Skin epidermis (tissue), 12 donors: ENCODE data around the gene NOL4L.
"Not testable (repeated sequence)": the region's sequence is repeated elsewhere in the genome, so short reads cannot be mapped to it uniquely, and the experiment has no call there.

Experiments used
- H3K27ac ChIP-seq, 21 experiments: fragments of 200-600 bp; sonication (generic) in 11 of 21; one replicate each; pipeline ENCODE4 v1.5.0; 2020; ENCODE audit warnings: mild to moderate bottlenecking in 3 of 21, inconsistent platforms in 2 of 21, moderate library complexity in 2 of 21
- H3K4me3 ChIP-seq, 7 experiments: fragments of 200-600 bp; sonication (generic) in 2 of 7; one replicate each; pipeline ENCODE4 v1.5.0; 2020; ENCODE audit warnings: inconsistent platforms in 2 of 7, mild to moderate bottlenecking in 2 of 7, moderate library complexity in 1 of 7

The NOL4L gene

DNA sequence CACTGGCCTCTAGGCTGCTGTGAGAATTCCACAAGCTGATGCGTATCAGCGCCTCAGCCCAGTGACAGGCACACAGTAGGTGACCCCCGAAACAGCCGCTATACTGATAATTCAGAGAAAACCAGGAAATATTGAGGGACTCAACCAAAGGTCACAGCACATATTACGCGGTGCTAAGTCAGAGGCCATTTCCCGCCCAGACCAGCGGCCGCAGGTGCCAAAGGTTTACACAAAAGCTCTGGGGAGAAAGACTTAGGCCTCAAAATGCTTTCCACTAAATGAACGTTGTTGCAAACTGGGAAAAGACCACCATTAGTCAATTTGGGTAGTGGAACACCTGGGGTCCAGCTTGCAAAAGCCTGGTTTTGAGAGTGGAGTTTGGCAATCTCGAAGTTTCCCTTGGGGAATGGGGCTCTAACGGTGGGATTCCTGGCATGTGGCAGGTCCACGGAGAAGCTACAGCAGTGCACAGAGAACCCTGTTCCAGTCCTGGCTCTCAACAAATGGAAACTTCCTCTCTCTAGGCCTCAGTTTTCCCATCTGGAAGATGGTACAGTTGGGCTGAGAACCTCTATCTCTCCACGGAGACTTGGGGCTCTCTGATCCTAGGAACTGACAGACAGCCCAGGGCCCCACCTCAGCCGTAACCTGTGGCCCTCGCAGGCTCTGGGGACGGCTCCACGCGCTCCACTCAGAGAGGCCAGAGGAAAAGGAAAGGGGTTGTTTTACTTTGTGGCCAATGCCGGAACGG lies 4.7 kb downstream of the NOL4L start:
- Histone ChIP-seq H3K4me3 (no peak overlapping the region), H3K27ac (no peak overlapping the region)

DNA sequence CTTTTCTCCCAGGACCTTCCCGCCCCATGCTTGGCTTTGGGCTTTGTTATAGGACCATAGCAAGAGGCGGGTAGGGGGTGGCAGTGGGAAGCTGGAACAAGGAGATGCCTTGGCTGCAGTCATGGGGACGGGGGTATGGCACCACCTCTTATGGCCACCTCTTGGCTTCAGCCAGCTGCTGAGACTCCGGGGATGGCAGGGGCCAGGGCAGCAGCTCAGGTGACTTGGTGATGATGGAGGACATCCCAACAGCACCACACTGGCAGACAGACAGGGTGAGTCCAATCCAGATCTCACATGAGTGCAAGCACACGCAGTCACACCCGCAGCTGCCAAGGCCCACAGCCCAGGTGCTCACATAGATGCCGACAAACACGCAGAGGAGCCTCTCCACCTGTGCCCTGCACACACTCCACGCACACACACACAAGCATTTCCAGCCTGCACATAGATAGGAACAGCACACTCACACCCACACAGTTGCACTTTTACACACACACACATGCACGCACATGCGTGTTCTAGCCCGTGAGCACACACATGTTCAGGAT lies 6.2 kb downstream of the NOL4L start:
- H3K4me3 ChIP-seq = no peak overlapping the region
- H3K27ac ChIP-seq = no peak overlapping the region

DNA sequence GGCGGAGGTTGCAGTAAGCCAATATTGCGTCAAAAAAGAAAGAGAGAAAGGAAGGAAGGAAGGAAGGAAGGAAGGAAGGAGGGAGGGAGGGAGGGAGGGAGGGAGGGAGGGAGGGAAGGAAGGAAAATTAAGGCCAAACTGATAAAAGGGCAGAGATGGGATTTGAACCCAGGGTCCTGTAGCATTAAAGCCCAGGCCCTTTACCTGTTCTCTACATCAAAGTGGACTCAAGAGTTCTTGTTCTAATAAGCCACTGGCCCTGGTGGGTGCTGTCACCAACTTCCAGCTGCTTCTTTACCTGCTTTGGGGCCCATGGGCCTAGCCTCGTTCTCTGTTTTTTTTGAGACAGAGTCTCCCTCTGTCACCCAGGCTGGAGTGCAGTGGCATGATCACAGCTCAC lies 7.1 kb downstream of the NOL4L start:
- not testable (repeated sequence) for H3K27ac ChIP-seq, H3K4me3 ChIP-seq

DNA sequence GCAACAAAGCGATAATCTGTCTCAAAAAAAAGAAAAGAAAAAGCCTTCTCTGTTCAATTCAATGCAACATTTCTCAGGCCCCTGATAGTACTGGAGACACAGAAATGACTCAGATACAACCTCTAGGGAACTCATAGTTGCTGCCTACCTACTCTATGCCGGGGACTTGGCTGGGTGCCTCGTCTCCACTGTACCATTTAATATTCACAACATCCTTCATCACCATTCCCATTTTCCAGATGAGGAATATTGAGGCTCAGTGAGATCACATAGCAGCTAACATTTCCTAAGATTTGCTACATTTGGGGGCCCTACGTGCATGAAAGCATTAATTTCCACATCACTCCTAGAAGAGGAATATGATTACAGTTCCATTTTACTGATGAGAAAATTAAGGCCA lies 7.5 kb downstream of the NOL4L start:
- Histone ChIP-seq H3K27ac (no peak overlapping the region), H3K4me3 (no peak overlapping the region)

DNA sequence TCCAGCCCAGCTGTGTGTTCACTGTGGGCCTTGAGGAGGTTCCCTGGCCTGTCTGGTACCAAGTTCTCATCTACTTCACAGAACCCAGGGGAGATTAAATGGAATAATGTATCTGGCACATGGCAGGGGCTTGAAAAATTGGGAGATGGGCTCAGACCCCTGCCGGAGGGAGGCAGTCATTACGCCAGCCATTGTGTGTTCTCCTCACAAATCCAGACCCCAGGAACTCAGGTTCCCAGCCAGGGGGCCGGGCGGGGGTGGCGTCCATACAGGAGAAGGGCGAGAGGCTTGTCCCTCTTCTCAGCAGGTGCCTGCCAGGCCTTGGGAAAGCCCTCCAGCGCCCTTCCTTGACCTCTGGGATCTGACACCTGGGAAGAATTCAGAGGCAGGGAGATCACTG lies 8.1 kb downstream of the NOL4L start:
- Histone ChIP-seq H3K4me3 (no peak overlapping the region), H3K27ac (no peak overlapping the region)

DNA sequence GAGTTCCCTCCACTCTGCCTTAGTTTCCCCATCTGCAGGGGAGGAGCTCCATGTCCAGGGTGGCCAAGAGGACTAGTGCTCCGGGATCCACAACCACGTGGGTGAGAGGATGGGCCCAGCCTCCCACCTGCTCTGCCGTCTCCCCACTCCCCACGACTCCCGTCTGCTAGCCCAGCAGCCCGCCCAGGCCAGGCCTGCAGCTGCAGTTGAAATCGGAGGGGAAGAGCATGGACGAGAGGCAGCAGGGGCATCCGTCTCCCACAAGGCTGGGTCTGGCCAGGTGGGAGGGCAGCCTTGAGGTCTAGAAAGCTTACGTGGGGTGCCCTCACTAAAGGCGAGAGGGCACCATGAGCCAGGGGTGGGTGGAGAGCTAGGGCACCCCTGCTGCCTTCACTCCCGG lies 8.6 kb downstream of the NOL4L start:
- H3K4me3 ChIP-seq = no peak overlapping the region
- H3K27ac ChIP-seq = no peak overlapping the region

DNA sequence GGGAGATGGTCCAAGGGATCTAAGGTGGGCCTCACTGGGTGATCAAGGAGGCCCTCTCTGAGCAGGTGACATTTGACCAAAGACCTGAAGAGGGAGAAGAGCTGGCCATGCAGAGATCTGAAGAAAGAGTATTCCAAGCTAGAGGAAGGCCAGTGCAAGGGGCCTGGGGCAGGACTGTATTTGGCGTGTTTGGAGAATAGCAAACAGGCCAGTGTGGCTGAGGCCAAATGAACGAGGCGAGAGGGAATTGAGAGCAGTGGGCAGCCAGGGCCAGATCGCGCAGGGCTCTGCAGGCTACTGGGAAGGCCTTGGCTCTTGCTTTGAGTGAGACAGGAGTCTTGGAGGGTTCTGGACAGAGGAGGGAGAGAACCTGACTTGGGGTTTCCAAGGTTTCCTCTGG lies 9.3 kb downstream of the NOL4L start:
- Histone ChIP-seq H3K27ac (no peak overlapping the region), H3K4me3 (no peak overlapping the region)

DNA sequence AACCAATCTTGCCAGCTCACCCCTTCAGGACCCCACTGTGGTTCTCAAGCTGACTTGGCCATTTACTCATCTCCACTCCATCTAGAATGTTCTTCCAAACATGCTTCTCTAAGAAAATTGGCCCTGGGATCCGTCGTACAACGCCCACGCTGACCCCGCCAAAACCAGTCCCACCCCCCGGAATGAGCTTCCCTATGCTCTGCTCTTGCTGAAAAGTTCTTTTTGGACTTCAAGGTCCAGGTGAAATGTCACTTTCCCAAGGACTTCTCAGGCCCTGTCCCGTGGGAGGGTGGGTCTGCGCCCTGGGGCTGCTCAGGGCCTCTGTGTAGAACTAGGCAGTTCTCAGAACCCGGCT lies 9.9 kb downstream of the NOL4L start:
- Histone ChIP-seq H3K27ac (no peak overlapping the region), H3K4me3 (no peak overlapping the region)

DNA sequence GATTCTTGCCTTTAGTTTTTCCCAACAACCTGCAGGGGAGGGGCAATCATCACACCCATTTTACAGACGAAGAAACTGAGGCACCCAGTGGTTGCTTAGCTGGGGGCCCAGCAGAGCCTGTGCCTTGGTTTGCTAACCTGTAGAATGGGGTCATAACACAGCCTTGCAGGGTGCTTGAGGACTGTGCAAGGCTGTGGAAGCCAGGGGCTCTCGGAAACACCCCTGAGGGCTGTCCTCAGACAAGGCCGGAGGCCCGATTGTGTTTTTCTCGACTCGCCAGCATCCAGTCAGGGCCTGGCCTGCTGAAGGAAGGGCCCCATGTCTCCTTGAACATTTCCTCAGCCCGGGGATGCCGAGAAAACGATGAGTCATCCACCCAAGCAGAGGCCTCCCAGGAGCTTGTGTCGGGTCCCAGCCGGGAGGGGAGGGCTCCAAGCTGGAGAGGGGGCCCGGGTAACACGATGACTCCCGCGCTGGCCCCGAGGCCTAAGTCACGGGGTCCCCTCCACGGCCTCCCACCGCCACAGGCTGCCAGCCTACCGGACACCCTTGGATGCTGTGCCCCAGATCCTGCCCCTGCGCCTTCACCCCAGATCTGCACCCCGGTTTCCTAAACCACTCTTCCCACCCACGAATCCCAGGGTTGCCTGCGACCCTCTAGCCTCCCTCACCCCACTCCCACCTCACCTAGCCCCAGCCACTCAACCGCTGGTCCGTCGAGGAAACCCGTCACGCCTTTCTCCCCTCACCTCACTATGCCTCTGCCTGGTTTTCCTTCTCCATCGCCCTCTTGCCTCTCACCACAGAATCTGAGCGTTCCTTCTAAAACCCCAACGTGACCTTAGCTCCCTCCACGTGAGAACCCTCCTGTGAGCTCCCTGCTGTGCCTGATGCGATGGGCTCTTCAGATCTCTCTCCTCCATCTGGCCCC lies 10.6 kb downstream of the NOL4L start:
- Histone ChIP-seq H3K4me3 (no peak overlapping the region), H3K27ac (peak overlapping the region in 2 of 21 experiments; percentile 4 to 49)

DNA sequence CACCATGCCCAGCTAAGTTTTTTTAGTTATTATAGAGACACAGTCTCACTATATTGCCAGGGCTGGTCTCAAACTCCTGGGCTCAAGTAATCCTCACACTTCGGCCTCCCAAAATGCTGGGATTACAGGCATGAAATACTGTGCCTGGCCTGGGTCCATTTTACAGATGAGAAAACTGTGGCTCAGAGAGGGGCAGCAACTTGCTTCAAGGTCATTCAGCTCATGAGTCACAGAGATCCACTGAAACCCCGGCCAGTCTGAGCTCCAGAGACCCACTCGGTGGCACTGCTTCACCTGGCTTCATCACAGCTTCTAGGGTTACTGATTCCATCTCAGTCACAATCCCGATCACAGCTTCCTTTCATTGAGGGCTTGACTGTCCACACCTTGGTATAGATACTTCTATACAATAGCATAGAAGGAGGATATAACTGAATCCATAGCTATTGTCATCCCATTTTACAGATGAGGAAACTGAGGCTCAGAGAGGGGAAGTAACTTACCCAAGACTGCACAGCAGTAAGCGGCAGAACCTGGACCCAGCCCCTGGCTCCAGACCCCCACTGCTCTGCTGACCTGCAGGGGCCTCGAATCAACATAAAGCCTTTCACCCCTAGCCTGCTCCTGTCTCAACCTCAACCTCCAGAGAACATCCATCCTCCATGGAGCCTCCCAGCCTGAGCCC lies 11.8 kb downstream of the NOL4L start:
- H3K27ac ChIP-seq = peak overlapping the region in 1 of 21 experiments; percentile 4
- H3K4me3 ChIP-seq = no peak overlapping the region

DNA sequence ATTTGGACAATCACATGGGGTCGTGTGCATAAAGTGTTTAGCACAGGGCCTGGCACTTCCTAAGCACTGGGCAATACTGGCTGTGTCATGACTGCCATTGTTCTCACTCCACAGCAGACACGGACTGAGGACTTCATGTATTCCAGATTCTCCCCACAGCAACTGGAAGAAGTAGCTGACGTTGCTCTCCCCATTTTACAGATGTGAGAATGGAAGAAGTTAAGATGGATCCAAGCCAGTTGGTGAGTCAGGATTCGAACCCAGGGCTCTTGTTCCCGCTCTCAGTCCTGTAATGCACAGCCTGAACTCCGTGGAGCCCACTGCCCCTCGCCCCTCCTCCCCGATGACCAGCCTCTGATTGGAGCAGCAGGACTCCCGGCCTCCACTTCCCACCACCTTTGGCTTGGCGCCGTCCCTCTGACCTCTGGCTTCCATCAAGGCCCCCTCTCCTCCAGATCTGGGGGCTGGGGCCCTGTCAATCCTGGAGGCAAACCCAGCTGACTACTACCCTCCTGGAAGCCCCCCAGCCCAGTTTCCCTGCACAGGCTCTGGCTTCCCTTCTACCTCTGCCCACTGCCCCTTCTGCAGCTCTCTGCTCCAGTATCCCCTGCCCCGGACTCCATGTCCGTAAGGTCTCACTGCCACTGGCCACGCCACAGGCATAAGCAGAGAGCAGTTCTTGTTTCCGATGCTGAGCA lies 12.7 kb downstream of the NOL4L start:
- H3K27ac ChIP-seq = no peak overlapping the region

DNA sequence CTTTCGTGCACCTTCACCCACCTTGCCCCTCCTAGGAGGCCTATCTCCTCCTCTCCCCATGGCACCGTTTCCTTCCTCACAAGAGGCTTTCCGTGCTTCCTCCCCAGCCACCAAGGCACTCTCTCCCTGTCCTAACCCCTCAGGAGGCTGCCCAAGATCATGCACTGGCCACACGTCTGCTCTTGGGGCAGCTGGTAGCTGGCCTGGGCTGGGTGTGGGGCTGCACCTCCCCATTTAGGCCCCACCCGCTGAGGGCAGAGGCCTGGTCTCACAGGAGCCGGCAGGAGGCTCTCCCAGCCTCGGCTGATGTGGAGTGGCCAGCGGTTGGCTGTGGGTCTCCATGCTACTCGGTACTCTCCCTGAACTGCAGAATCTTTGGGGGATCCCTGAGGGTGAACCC lies 13.6 kb downstream of the NOL4L start:
- no peak overlapping the region for H3K27ac ChIP-seq
- H3K4me3 ChIP-seq = no peak overlapping the region

More for the DNA sequence above, 12.7 kb downstream of the NOL4L start:
- H3K4me3 ChIP-seq = no peak overlapping the region

DNA sequence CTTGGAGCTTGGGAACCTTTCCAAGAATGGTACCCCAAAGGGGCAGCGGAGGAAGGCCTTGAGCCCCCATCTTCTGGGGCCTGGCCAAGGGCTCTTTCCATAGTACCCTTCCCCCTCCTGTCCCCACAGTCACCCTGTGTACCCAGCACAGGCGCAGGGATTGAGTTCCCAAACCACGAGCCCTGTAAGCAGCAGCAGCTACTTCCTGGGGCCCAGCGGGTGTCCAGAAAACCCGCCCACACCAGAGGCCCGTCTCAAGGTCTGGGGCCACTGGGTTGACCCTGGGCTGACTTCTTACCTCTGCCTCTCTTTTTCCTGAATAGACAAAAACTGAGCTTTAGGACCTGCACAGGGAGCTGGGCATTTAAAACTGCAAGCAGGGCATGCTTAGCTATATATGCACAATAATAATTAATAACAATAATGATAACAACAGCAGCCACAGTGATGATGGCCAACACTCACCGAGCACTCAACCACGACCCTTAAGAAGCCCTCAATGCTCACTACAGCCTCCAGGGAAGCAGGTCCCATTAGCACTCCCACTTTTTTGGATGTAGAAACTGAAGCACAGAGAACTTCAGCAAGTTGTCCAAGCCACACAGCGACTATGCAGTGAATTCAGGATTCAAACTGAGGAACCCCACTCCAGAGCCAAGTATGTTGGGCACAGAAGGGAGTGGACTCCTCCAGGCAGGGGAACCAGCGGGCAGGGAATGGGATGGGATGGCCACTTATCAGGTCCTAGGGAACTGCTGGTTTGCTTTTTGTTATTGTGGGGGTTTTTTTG lies 14.5 kb downstream of the NOL4L start:
- H3K4me3 ChIP-seq = no peak overlapping the region
- no peak overlapping the region for H3K27ac ChIP-seq

DNA sequence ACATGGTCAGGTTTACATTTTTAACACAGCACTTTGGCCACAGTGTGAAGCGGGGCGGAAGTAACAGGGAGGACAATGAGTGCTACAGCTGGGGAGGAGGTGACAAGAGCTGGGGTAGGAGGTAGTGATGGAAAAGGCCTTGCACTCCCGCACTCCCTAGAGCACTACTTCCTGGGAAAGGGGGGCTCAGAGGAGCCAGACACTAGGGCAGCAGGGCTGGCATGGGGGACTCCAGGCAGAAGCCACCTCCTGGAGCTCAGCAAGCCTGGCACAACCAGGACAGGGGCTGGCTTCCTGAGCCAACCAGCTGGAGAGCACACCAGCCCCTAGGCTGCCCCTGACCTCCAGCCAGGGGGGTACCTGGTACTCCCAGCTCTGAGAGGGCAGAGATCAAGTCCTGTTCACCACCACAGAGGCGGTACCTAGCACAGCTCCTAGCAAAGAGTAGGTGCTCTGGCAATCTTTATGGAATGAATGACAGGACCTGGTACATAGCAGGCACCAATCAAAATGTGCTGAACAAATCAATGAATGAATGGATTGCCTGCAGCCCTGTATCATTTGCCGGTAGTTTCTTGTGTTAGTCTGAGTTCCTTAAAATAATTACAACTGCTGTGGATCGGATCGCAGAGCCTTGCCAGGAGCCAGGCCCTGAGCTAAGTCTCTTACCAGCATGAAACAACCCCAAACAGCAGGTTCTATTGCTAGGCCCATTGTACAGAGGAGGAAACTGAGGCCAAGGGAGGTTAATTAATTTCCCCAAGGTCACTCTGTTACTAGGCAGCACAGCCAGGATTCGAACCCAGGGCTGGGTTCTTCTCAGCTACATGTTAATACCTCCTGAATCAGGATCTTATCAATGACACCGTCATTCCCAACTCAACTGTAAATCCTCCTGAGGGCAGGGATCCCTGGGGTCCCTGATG lies 15.5 kb downstream of the NOL4L start:
- no peak overlapping the region for H3K4me3 ChIP-seq
- peak overlapping the region in 2 of 21 experiments; percentile 10 to 31 for H3K27ac ChIP-seq

DNA sequence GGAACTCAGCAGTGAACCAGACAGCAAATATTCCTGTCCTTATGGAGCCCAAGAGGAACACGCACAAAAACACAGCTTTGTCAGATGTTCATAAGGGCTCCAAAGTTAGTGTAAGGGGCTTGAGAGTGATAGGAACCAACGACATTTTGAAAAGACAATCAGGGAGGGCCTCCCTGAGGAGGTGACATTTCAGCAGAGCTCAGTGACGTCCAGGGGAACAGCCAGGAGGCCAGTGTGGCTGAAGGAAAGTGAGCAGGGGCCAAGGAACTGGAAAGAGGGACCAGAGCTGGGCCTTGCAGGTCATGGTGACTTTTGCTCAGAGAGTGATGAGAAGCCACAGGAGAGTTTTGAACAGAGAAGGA lies 16.1 kb downstream of the NOL4L start:
- Histone ChIP-seq H3K27ac (peak overlapping the region in 1 of 21 experiments; percentile 31), H3K4me3 (no peak overlapping the region)

DNA sequence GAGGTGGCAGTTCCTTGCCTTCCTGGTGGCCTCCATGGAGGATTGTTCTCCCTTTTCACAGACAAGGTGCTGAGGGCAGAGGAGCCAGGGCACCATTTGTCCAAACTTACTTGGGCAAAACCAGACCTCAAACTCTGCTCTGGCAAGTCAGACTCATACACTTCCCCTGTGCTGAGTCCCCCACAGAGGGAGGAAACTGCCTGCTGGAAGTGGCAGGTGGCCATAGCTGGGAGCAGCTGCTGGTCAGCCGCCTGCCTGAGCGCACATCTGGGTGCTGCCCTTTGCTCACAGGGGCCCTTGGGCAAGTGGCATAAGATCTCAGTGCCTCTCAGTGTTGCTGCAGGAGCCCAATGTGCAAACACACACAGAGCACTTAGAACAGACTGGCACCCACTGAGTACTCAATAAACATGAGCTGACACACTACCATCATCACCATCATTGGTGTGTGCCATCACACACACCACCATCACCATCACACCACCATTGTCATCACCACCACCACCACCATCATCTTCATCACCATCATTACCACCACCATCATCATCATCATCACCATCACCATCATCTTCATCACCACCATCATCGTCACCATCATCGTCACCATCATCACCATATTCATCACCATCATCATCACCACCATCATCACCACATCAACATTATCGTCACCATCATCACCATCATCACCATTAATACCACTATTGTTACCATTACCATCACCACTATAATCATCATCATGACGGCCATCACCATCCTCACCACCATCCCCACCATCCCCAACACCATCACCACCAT lies 17.6 kb downstream of the NOL4L start:
- Histone ChIP-seq H3K27ac (no peak overlapping the region), H3K4me3 (no peak overlapping the region)
